OCI-LY7 (cell line): Measurements from ENCODE around the gene NDC1. TPM values are rescaled to one million over a fixed set of nuclear protein-coding genes. Genes with fewer than 3 reads are reported as not detected.

Source experiments
- BruUV-seq: library from RNA; stranded (reverse); fragments of 400-500 nt; replicated peaks from 2 replicates; lab custom pipeline; 2021; lab: Mats Ljungman, UMichigan
- CTCF ChIA-PET: fragments of 300-600 bp; sonication (Branson Sonifier 250); formaldehyde crosslinking; loops from one replicate; lab custom pipeline; 2022; ENCODE audit warnings: antibody characterized with exemption; ENCODE audit not compliant: unreplicated experiment; lab: Charles Lee
- POLR2A ChIA-PET: fragments of 300-600 bp; sonication (Branson Sonifier 250); formaldehyde crosslinking; loops from one replicate; lab custom pipeline; 2022; ENCODE audit warnings: antibody characterized with exemption; lab: Charles Lee
- DNase-seq: peaks from one replicate; pipeline ENCODE4 v3.0.0-alpha.2; 2015; ENCODE audit warnings: low spot score
- H2AFZ ChIP-seq: fragments of 200-600 bp; sonication (generic), shearing (Covaris generic); 2 replicates; pipeline ENCODE4 v1.6.1; 2014; ENCODE audit warnings: mild to moderate bottlenecking, antibody characterized with exemption, low read length, moderate library complexity
- H3K27ac ChIP-seq: fragments of 200-600 bp; sonication (generic); 2 replicates; pipeline ENCODE4 v1.5.1; 2014; ENCODE audit warnings: mixed run types, low read depth, mild to moderate bottlenecking, moderate library complexity, low read length, inconsistent platforms; ENCODE audit not compliant: poor library complexity, severe bottlenecking
- H3K36me3 ChIP-seq: fragments of 200-600 bp; sonication (generic); 2 replicates; pipeline ENCODE4 v1.6.1; 2014; ENCODE audit warnings: mild to moderate bottlenecking, antibody characterized with exemption, low read length, moderate library complexity, mixed read lengths; ENCODE audit not compliant: insufficient read depth
- H3K4me1 ChIP-seq: fragments of 200-600 bp; sonication (generic); 2 replicates; pipeline ENCODE4 v1.5.1; 2014; ENCODE audit warnings: mild to moderate bottlenecking, low read length; ENCODE audit not compliant: insufficient read depth, poor library complexity, severe bottlenecking
- H3K4me2 ChIP-seq: fragments of 200-600 bp; sonication (generic); 2 replicates; pipeline ENCODE4 v1.6.1; 2014; ENCODE audit warnings: mild to moderate bottlenecking, low read length
- H3K4me3 ChIP-seq: fragments of 200-600 bp; sonication (generic); 2 replicates; pipeline ENCODE4 v1.5.1; 2014; ENCODE audit warnings: mild to moderate bottlenecking, low read depth, low read length; ENCODE audit not compliant: poor library complexity, severe bottlenecking
- H3K79me2 ChIP-seq: fragments of 200-600 bp; sonication (generic); 2 replicates; pipeline ENCODE4 v1.6.1; 2016; ENCODE audit warnings: low read depth, mild to moderate bottlenecking, low read length, moderate library complexity, mixed read lengths; ENCODE audit not compliant: insufficient read depth
- H3K9me2 ChIP-seq: fragments of 200-600 bp; sonication (generic); 2 replicates; pipeline ENCODE4 v1.6.1; 2016; ENCODE audit warnings: mild to moderate bottlenecking, low read length, mixed read lengths; ENCODE audit not compliant: insufficient read depth
- H3K9me3 ChIP-seq: fragments of 200-600 bp; sonication (generic); 2 replicates; pipeline ENCODE4 v1.6.1; 2014; ENCODE audit warnings: mild to moderate bottlenecking, mixed run types, low read length, mixed read lengths
- H4K20me1 ChIP-seq: fragments of 200-600 bp; sonication (generic); 2 replicates; pipeline ENCODE4 v1.6.1; 2014; ENCODE audit warnings: mild to moderate bottlenecking, antibody characterized with exemption, low read length, moderate library complexity, mixed read lengths; ENCODE audit not compliant: insufficient read depth
- EZH2phosphoT487 ChIP-seq: fragments of 200-600 bp; sonication (generic); IDR thresholded peaks from 2 replicates; pipeline ENCODE4 v1.6.1; 2018; ENCODE audit warnings: low read depth, borderline replicate concordance, mild to moderate bottlenecking, mixed run types, antibody characterized with exemption, low read length, moderate library complexity, mixed read lengths
- intact Hi-C: fragments of 100-400 bp; cut with micrococcal nuclease; formaldehyde crosslinking; loops from one replicate; pipeline ENCODE4 v1.10.0; 2022; ENCODE audit not compliant: unreplicated experiment
- total RNA-seq, 2 experiments: library from RNA; depleted of rRNA in 1 of 2; stranded (reverse); fragments of >200 nt in 1 of 2; shearing (Covaris generic) in 1 of 2; gene quantifications; 2 replicates each; pipeline ENCODE4 v1.2.3, GENCODE V29; 2014 to 2022
- TF ChIP-seq, protein P1 (sequence below): fragments of 200-600 bp; sonication (generic); conservative IDR thresholded peaks from 2 replicates; pipeline ENCODE4 v1.5.1; 2014; ENCODE audit warnings: mild to moderate bottlenecking, antibody characterized with exemption, low read length, moderate library complexity, mixed read lengths

NDC1 gene
- total RNA-seq, 2 experiments from 2014 or later: 51.8 to 71.5 TPM

DNA sequence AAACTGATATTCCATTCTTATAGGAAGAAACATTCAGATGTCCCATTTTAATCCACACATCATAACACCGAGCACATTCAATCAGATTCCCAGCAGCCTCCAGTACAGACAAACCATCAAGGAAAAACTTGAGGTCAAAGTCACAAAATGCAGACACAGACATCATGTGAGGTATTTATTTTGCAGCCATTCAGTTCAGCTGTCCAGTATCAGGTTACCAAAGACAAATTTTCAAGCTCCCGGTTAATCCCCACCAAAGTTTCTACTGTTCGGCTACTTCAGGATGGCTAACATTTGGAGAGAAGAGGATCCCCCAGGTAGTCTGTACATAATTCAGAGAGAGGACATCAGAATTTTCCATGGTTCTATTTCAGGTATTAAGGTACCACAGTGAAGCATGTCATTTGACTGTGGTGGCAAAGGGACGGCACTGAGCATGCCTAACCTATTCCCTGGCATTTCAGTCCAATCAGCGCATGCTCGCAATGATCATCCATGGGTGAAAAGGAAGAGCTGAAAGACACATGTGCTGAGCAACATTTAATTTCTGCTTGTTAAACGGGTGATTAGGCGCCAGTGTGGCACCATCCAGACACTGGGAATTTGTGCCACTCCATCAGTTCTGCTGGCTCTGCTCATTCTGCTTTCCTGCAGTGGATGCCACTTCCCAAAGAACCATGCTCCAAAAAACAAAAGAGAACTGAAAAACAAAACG lies 13.6 kb upstream of the NDC1 start:
- Histone ChIP-seq H3K9me2 (no peaks in the 10 kb centered on the region), H3K4me1 (no peaks in the 10 kb centered on the region), H2AFZ (no peak overlapping the region), H3K27ac (no peak overlapping the region), H4K20me1 (no peaks in the 10 kb centered on the region), H3K79me2 (no peaks in the 10 kb centered on the region), H3K4me3 (no peak overlapping the region), H3K4me2 (no peak overlapping the region), H3K9me3 (no peaks in the 10 kb centered on the region), H3K36me3 (peaks cover under 1% of the 10 kb centered on the region; the same call in 1 of the 2 replicates)
- no TSS peak for BruUV-seq
- DNase-seq: no peak
- POLR2A ChIA-PET: interaction anchor here (0.7 kb wide), 1 partner anchor 101 kb away, joined by 3 read pairs; no protein-coding TSS in a partner anchor
- CTCF ChIA-PET: interaction anchor here (0.6 kb wide), 2 partner anchors 30 to 510 kb away, joined by 4 to 6 read pairs; no protein-coding TSS in a partner anchor
- intact Hi-C loops: no loop called here
- TF ChIP-seq, protein P1, sequence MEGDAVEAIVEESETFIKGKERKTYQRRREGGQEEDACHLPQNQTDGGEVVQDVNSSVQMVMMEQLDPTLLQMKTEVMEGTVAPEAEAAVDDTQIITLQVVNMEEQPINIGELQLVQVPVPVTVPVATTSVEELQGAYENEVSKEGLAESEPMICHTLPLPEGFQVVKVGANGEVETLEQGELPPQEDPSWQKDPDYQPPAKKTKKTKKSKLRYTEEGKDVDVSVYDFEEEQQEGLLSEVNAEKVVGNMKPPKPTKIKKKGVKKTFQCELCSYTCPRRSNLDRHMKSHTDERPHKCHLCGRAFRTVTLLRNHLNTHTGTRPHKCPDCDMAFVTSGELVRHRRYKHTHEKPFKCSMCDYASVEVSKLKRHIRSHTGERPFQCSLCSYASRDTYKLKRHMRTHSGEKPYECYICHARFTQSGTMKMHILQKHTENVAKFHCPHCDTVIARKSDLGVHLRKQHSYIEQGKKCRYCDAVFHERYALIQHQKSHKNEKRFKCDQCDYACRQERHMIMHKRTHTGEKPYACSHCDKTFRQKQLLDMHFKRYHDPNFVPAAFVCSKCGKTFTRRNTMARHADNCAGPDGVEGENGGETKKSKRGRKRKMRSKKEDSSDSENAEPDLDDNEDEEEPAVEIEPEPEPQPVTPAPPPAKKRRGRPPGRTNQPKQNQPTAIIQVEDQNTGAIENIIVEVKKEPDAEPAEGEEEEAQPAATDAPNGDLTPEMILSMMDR: no peak
- TF ChIP-seq EZH2phosphoT487: no peak

DNA sequence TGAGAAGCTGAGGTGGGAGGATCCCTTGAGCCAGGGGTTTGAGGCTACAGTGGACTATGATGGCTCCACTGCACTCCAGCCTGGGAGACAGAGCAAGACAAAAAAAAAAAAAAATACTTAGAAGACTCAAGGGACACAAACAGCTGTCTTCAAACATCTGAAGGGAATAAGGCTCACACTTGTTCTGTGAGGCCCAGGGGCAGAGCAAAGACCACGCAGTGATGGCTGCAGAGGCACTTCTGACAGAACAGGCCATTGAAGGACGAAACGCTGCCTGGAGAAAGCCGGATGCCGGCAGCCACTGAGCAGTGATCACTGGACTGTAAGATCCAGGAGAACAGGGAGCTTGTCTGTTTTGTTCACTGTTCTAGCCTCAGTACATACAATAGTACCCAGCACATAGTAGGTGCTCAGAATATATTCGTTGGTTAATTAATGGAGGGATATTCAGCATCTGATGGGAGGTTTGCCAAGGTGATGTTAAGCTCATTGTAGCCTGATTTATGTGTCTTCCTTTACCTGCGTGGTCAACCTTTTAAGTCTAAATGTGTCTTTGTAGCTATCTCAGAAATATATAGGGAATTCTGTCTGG lies 12.1 kb upstream of the NDC1 start:
- Histone ChIP-seq H4K20me1 (no peaks in the 10 kb centered on the region), H3K27ac (no peak overlapping the region), H3K79me2 (no peaks in the 10 kb centered on the region), H3K36me3 (no peaks in the 10 kb centered on the region), H2AFZ (no peak overlapping the region), H3K9me3 (no peaks in the 10 kb centered on the region), H3K4me3 (no peak overlapping the region), H3K9me2 (no peaks in the 10 kb centered on the region), H3K4me2 (no peak overlapping the region), H3K4me1 (no peaks in the 10 kb centered on the region)
- CTCF ChIA-PET: no interaction called here
- intact Hi-C loops: no loop called here
- no peak for DNase-seq
- POLR2A ChIA-PET: interaction anchor here (0.7 to 0.8 kb wide), 2 partner anchors 22 to 637 kb away, joined by 3 to 5 read pairs; no protein-coding TSS in a partner anchor
- BruUV-seq: no TSS peak
- no peak for TF ChIP-seq EZH2phosphoT487
- TF ChIP-seq, protein P1: no peak
